RPMI7951 (cell line): ENCODE measurements around the gene TMEM130. TPM values are rescaled to one million over a fixed set of nuclear protein-coding genes. Genes with fewer than 3 reads are reported as not detected.
A peak's percentile ranks its signal among the peaks of the same experiment; 100 is the strongest.
"Not testable (repeated sequence)": the region's sequence is repeated elsewhere in the genome, so short reads cannot be mapped to it uniquely, and the experiment has no call there.

Experiments used
- DNase-seq: peaks from one replicate; pipeline ENCODE4 v3.0.0-alpha.2; 2012; ENCODE audit warnings: low read depth
- total RNA-seq: library from RNA; depleted of rRNA; stranded (reverse); fragments of >200 nt; shearing (Covaris generic); gene quantifications from 2 replicates; pipeline ENCODE4 v1.2.3, GENCODE V29; 2014

Gene TMEM130
- total RNA-seq, 1 experiment from 2014 or later = 0.12 TPM

GRCh38 chr7:98877692-98878364, 8.0 kb upstream of the TMEM130 start:
- DNase-seq = no peak

GRCh38 chr7:98877146-98877545, 7.3 kb upstream of the TMEM130 start:
- no peak for DNase-seq

GRCh38 chr7:98875501-98875900, 5.7 kb upstream of the TMEM130 start:
- no peak for DNase-seq

- no peak for DNase-seq
These were observed 5.1 kb upstream of the TMEM130 start for GRCh38 chr7:98874942-98875341.

- DNase-seq = not testable (repeated sequence)
These were observed 3.8 kb upstream of the TMEM130 start for GRCh38 chr7:98873610-98874009.

- no peak for DNase-seq
These were observed 2.6 kb upstream of the TMEM130 start for GRCh38 chr7:98872328-98872924.

- DNase-seq = no peak
These were observed 1.1 kb upstream of the TMEM130 start for GRCh38 chr7:98870807-98871491.

- no peak for DNase-seq
These were observed 372 bp upstream of the TMEM130 start for GRCh38 chr7:98870121-98870651.

DNA sequence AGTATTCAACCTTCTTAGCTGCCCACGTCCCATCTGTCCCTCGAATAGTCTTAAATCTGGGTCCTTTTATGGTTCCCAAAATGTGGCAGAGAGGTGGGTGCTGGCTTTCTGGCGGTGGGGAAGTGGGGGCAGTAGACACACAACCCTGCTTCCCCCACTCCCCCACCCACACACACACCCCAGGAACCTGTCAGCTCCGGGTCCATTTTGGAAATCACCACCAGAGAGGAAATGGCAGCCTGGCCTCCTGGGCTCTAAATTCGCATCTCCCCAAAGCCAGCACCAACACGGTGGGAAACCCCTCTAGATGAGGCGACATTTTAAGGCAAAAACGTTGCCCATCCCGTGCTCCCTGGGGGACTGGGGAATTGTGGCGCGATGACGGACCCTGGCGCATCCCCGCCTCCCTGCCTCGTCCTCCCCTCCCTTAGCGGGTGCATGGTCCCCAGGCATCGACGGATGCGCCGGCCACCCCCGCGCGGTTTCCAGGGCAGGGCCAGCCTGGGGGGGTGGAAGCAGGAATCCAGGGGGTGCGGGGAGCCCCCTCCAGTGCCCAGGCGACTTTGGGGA, 702 bp downstream of the TMEM130 start:
- DNase-seq = no peak

- no peak for DNase-seq
These were observed 1.4 kb downstream of the TMEM130 start for GRCh38 chr7:98868450-98868849.

DNA sequence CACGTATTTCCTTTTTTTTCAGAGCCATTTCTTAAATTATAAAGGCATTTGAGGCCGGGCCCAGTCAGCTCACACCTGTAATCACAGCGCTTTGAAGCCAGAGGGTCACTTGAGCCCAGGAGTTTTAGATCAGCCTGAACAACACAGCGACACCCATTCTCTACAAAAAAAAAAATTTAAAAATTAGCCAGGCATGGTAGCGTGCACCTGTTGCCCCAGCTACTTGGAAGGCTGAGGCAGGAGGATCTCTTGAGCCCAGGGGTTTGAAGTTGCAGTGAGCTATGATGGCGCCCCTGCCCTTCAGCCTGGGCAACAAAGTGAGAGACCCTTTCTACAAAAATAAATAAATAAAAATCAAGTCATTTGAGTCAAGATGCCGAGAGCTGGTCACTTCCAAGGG, 3.0 kb downstream of the TMEM130 start:
- DNase-seq = no peak

- no peak for DNase-seq
These were observed 3.5 kb downstream of the TMEM130 start for GRCh38 chr7:98866351-98866750.

DNA sequence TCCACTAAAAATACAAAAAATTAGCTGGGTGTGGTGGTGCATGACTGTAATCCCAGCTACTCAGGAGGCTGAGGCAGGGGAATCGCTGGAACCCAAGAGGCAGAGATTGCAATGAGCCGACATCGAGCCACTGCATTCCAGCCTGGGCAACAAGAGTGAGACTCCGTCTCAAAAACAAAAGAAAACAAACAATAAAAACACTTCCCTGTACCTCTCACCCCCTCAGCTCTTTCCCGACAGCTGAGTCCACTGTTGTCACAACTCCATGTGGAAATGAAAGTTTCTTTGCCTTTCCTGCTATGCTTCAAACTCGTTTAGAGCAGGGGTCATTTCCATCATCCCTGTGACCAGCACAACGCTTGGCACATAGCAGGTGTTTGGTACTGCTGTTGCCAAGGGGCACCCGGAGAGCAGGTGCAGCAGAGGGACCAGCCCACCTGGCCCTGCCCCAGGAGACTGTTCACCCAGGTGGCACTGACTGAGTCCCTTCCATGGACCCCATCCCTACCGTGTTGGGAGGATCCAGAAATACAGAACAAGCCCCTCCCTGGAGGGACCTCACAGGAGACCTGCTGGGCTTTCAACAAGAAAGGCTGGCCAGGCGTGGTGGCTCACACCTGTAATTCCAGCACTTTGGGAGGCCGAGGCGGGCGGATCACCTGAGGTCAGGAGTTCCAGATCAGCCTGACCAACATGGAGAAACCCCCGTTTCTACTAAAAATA, 4.9 kb downstream of the TMEM130 start:
- DNase-seq = no peak

DNA sequence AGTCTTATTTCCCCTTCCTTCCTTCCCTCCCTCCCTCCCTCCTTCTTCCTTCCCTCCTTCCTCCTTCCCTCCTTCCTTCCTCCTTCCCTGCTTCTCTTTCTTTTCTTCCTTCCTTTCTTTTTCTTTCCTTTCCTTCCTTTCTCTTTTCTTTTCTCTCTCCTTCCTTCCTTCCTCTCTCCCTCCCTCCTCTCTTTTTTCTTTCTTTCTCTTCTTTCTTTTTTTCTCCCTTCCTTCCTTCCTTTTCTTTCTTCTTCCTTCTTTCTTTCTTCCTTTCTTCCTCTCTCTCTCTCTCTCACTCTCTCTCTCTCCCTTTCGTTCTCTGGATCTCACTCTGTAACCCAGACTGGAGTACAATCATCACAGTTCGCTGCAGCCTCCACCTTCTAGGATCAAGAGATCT, 6.2 kb downstream of the TMEM130 start:
- DNase-seq = no peak

DNA sequence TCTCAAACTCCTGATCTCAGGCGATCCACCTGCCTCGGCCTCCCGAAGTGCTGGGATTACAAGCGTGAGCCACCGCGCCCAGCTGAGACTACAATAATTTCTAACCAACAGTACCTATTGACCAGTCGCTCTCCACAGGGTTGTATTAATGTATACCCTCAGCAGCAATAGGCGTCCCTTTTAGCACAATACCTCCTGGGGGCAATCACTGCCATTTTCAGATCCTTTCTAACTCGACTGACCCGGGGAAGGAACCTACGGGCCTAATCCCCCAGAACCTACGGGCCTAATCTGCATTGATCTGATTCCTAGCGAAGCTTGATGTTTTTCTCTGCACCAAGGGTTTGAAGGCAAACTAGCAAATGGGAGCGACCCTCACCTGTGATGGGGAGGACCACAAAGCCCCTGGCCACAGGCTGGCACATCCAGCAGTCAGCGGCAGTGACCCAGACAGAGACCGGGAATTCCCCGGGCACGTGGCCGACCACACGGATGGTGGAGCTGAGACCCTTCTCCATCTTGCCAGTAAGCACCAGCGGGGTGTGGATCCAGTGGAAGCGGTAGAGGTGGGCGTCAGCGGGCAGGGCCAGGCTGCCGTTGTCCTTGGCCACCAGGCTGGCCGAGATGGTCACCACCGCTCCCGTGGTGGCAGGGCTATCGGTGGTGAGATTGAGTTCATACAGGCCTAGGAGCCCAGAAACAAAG, 6.9 kb downstream of the TMEM130 start:
- DNase-seq = no peak

DNA sequence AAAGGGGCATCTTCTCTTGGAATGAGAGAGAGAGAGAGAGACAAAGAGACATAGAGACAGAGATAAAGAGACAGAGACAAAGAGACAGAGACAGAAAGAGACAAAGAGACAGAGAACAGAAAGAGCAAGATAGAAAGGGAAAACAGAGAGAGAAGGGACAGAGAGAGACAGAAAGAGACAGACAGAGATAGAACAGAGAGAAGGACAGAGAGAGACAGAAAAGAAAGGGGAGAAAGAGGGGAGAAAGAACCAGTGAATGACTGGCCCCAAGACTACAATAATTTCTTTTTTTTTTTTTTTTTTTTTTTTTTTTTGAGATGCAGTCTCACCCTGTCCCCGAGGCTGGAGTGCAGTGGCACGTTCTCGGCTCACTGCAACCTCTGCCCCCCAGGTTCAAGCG, 7.6 kb downstream of the TMEM130 start:
- DNase-seq = no peak

DNA sequence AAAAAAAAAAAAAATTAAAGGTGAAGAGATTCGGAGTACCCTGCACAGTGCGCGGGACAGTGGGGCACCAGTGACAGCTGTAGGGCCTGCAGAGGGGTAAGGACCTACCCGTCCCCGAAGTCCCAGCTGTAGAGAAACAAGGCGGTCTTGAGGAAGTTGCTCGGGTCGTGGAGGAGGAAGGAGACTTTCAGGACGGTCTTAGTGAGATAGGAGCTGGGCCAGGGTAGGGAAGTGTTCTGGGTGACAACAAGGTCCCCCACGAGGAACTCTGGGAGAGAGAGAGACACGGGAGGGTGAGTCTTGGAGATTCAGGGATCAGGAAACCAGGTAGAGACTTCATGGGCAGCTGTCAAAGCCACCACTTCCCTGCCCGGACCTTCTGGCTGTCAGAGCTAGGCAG, 9.7 kb downstream of the TMEM130 start:
- DNase-seq = no peak

GRCh38 chr7:98855610-98856422, 14.0 kb downstream of the TMEM130 start:
- peak; percentile 60 for DNase-seq

- peak; percentile 42 for DNase-seq
These were observed 17.0 kb downstream of the TMEM130 start for GRCh38 chr7:98852826-98853225.

- DNase-seq = no peak
These were observed 20.9 kb downstream of the TMEM130 start for GRCh38 chr7:98848918-98849317.
